NCI-H1105 treated with DMSO at 0.1 percent for 48 hours (cell line): ENCODE measurements around the gene ZNF175.

Experiments
- DNase-seq: peaks from one replicate; lab custom pipeline; 2025; lab: John Stamatoyannopoulos, UW

The ZNF175 gene

GRCh38 chr19:51570962-51571575 is at the start of gene ZNF175:
TSS of gene ZNF175 (plus strand) at chr19:51571283. CDS start at chr19:51573330, 2,047 bp downstream.
- DNase-seq: no peak

- DNase-seq: no peak
These were observed 49.7 kb upstream of the ZNF175 start for GRCh38 chr19:51521357-51521756.

GRCh38 chr19:51521781-51522180 is 49.3 kb upstream of the ZNF175 start:
- DNase-seq: no peak

DNA sequence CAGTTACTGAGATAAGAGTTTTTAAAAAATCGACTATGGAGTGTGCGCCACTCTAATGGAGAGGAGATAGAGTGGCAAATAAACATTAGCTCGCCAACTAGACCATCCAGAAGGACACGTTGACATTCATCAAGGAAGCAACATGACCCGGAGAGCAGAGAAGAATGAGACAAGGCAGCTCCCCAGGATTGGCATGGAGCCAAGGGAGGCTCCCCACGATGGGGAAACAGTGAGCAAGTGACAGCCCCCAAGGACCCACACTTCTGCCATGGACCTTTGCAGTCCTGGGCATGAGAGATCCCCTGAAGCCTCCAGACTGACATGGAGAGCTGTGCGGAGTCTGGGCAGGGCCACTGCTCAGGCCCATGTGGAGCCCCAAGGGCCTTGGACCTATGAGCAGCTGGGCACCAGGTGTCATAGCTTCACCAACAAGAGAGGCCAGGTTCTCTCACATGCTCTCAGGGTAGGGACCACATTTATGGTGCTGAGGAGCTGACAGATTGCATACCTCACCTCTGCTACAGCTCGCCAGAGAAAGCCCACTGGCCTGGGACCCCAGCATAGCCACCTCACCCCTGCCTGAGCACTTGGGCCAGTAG is 46.3 kb upstream of the ZNF175 start:
- DNase-seq: no peak

GRCh38 chr19:51525651-51526050 is 45.4 kb upstream of the ZNF175 start:
- no peak for DNase-seq

- DNase-seq: no peak
These were observed 41.8 kb upstream of the ZNF175 start for GRCh38 chr19:51529301-51529700.

- DNase-seq: no peak
These were observed 40.5 kb upstream of the ZNF175 start for GRCh38 chr19:51530616-51531015.

DNA sequence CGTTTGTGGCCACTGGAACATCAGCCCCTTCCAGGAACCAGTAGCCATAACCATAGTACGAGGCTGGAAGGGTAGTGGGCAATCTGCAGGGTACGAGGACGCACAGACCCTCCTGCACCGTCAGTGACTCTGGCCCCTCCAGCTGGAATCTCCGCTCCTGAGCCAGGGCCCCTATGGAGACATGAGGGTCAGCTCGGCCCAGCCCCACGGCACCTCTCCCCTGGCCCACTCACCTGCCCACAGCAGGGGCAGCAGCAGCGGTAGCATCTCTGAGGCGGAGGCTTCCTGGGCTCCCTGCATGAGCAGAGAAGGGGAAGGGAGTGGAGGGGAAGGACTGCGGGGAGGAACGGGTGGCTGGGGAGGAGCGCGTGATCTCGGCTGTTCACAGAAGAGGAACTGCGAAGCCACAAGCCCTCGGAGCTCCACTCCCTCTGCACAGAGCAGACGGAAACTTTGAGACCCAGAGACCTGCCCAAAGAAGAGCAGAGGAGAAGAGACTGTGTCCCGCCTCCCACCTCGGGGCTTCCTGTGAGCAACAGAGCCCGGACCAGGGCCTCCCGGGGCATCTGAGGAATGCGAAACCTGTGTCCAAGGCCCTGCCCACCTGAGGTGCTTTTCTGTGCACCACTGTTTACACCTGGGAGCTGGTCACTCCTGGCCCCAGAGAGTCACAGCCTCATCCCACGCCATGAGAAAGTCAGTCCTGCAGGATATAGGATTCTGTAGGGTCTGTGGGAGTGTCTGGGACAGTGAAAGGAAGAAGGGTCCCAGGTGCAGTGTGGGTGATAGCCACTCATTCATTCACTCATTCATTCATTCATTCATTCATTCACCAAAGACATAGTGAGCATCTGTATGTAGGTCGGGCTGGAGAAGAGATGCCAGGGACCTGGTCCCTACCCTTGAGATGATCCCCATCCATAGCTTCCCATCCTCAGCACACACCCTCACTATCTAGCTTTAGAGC is 39.5 kb upstream of the ZNF175 start, which contains the start of gene SIGLEC6:
TSS of gene SIGLEC6 (minus strand) at position 322 of the 967 bp plus-strand sequence. CDS start at position 300, 22 bp downstream.
- DNase-seq: no peak

- DNase-seq: no peak
These were observed 35.5 kb upstream of the ZNF175 start for GRCh38 chr19:51535535-51535934.

- DNase-seq: no peak
These were observed 31.2 kb upstream of the ZNF175 start for GRCh38 chr19:51539821-51540366.

DNA sequence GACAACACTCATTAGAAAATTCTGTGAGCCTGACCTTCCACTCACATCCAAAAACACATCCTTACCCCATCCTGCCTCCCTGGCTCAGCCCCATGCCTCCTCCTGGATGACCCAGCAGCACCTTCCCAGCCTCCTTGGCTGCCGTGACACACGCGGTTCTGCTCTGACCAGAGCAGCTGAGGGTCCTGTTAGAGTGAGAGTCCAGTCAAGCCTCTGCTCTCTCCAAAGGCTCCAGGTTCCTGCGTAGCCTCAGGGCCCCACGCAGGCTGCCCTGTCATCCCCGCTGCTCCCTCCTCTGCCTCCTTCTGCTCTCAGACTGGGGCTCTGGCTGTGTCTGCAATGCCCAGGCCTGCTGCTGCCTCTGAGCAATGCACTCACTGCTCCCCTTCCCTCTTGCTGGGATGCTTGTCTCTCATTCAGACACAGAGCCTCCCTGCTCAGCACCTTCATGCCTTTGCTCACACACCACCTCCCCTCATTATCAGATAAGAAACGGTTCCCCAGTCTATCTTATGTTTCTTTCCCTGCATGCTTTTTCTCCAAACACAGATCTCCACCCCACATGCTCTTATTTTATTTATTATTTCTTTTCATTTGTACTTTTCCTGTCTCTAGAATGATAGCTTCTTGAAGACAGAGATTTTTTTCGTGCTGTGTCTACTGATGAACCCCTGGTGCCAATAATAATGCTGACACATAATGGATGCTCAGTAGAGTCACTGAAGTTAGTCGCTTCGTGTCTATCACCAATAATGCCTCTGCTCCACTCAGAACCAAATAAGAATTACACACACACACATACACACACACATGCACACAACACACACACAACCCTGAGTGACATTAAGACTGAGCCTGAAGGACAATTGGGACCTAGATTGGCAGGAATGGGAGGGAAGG is 29.4 kb upstream of the ZNF175 start:
- no peak for DNase-seq

DNA sequence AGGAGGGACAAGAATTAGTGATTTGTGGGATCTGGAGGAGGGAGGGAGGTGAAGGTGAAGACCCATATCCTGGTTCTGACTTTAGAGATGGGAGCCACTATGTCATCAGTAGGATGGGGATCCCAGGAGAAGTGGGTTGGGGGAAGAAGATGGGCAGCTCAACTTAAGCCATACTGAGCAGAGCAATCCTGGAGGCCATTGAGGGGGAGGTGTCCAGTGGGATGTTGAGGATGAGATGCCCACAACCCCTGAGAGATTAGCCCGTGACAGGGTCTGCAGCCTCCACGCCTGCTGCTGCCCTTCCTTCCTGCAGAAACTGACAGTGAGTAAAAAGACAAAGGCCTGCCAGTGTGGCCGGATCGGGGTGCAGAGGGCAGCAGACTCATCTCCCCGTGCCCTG is 28.4 kb upstream of the ZNF175 start:
- DNase-seq: no peak

GRCh38 chr19:51544038-51544437 is 27.0 kb upstream of the ZNF175 start:
- DNase-seq: no peak

- no peak for DNase-seq
These were observed 24.9 kb upstream of the ZNF175 start for GRCh38 chr19:51546107-51546649.

DNA sequence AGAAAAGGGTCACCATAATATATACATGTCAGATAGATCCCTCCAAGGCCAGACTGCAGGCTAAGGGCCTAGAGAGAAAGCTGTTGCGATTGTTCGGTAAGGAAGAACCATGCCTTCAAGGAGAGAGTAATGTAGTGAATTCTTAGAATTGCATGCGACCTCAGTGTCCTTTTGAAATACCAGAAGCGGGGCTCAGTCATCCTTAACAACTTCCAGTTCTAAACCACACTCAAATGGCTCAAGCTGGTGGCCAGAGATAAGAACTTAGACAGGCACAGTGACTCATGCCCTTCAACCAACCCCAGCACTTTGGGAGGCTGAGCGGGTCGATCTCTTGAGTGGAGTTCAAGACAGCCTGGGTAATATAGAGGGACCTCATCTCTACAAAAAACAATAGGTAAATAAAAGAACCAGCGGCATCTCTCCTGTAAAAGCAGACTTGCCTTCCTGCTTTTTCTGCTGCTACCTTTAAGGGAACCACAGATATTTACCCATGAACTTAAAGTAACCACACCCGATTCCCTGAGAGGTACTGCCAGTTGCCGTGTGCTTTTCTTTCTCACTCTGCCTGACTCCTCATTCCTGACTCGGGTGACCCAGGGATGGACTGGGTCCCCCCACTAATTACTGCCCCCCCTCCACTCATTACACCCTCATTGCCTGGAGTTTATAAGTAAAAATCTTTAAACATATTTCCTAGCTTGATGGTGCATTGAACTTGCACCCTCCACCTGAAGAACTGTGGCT is 24.3 kb upstream of the ZNF175 start:
- no peak for DNase-seq

- no peak for DNase-seq
These were observed 23.5 kb upstream of the ZNF175 start for GRCh38 chr19:51547397-51548212.

- DNase-seq: no peak
These were observed 22.9 kb upstream of the ZNF175 start for GRCh38 chr19:51548213-51548651.

GRCh38 chr19:51548891-51549305 is 22.2 kb upstream of the ZNF175 start:
- no peak for DNase-seq
